NCI-H2081 (cell line): ENCODE results near the gene GASK1A.

Experiments used
- DNase-seq, 2 experiments: peaks; one replicate each; lab custom pipeline; 2025; lab: John Stamatoyannopoulos, UW

Gene GASK1A

DNA sequence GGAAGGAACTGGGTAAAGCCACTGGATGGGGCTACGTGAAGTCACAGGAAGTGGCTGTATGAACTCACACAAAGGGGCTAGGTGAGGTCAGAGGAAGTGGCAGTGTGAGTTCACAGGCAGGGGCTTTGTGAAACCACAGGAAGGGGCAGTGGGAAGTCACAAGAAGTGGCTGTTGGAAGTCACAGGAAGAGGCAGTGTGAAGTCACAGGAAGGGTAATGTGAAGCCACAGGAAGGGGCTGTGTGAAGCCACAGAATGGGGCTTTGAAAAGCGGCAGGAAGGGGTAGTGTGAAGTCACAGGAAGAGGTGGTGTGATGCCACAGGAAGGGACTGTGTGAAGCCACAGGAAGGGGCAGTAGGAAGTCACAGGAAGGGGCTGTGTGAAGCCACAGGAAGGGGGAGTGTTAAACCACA, 34.6 kb downstream of the GASK1A start:
- no peak for DNase-seq

DNA sequence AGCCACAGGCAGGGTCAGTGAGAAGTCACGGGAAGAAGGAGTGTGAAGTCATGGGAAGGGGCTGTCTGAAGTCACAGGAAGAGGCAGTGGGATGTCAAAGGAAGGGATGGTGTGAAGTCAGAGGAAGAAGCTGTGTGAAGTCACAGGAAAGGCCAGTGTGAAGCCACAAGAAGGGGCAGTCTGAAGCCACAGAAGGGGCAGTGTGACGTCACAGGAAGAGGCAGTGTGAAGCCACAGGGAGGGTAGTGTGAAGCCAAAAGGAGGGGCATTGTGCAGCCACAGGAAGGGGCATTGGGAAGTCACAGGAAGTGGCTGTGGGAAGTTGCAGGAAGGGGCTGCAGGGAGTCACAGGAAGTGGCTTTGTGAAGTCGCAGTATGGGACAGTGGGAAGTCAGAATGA, 35.1 kb downstream of the GASK1A start:
- DNase-seq, result no peak

DNA sequence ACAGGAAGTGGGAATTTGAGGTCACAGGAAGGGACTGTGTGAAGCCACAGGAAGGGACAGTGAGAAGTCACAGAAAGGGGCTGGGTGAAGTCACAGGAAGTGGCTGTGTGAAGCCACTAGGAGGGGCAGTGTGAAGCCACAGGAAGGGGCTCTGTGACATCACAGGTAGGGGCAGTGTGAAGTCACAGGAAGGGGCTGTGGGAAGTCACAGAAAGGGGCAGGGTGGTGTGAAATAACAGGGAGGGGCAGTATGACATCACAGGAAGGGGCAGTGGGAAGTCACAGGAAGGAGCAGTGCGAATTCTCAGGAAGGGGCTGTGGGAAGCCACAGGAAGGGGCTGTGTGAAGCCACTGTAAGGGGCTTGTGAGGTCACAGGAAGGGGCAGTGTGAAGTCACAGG, 35.8 kb downstream of the GASK1A start:
- no peak for DNase-seq

DNA sequence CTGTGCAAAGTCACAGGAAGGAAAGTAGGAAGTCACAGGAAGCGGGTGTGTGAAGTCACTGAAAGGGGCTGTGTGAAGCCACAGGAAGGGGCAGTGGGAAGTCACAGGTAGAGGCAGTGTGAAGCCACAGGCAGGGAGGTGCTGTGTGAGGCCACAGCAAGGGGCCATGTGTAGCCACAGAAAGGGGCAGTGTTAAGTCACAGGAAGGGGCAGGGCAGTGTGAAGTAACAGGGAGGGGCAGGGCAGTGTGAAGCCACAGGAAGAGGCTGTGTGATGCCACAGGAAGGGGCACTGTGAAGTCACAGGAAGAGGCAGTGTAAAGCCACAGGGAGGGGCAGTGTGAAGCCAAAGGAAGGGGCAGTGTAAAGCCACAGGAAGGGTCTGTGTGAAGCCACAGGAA, 36.5 kb downstream of the GASK1A start:
- DNase-seq, result no peak

DNA sequence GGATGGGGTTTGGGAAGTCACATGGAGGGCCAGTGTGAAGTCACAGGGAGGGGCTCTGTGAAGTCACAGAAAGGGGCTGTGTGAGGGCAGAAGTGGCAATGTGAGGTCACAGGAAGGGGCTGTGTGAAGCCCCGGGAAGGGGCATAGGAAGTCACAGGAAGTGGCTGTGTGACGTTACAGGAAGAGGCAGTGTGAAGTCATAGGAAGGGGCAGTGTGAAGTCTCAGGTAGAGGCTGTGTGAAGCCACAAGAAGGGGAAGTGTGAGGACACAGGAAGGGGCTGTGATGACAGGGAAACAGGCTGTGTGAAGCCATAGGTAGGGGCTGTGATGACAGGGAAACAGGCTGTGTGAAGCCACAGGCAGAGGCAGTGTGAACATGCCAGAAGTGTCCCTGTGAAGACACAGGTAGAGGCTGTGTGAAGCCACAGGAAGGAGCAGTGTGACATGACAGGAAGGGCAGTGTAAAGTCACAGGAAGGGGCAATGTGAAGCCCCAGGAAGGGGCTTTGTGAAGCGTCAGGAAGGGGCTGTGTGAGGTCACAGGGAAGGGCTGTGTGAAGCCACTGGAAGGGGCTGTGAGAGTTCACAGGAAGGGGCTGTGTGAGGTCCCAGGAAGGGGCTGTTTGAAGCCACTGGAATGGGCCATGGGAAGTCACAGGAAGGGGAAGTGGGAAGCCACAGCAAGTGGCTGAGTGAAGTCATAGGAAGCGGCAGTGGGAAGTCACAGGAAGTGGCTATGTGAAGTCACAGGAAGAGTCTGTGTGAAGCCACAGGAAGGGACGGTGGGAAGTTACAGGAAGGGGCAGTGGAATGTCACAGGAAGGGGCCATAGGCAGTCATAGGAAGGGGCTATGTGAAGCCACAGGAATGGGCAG, 37.1 kb downstream of the GASK1A start:
- DNase-seq, result no peak

DNA sequence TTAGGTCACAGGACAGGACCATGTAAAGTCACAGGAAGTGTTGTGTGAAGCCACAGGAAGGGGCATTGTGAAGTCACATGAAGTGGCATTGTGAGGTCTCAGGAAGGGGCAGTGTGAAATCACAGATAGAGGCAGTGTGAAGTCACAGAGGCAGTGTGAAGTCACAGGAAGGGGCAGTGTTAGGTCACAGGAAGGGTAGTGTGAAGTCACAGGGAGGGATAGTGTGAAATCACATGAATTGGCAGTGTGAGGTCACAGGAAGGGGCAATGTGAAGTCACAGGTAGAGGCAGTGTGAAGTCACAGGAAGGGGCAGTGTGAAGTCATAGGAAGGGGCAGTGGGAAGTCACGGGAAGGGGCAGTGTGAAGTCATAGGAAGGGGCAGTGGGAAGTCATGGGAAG, 37.9 kb downstream of the GASK1A start:
- DNase-seq, result no peak

DNA sequence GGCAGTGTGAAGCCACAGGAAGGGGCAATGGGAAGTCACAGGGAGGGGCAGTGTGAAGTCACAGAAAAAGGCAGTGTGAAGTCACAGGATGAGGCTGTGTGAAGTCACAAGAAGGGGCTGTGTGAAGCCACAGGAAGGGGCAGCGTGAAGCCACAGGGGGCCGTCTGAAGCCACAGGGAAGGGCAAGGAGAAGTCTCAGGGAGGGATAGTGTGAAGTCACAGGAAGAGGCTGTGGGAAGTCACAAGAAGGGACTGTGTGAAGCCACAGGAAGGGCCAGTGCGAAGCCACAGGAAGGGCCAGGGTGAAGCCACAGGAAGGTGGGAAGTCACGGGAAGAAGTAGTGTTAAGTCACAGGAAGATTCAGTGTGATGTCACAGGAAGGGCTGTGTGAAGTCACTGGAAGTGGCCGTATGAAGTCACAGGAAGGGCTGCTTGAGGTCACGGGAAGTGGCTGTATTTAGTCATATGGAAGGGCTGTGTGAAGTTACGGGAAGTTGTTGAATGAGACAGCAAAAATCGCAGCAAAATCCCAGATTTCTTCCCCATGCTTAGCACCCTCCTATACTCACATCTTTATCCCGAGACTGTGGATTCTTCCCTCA, 38.6 kb downstream of the GASK1A start:
- no peak for DNase-seq

DNA sequence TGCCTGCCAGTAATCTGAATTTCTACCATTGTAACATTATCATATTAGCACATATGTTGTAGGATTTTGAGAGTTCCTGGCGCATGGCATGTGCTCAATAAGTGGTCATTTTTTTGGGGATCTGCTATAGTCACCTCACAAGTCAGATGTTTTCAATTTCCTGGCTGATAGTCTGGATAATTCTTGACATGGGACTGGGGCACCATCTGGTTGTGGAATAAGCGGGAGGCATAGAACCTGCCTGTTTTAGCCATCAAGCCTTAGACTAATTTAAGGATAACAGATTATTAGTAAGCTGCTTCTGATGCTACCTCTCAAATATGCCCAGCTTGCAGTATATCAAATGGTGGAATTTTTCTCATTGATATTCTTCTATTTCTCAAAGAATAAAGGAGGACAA, 39.1 kb downstream of the GASK1A start:
- DNase-seq, result no peak

DNA sequence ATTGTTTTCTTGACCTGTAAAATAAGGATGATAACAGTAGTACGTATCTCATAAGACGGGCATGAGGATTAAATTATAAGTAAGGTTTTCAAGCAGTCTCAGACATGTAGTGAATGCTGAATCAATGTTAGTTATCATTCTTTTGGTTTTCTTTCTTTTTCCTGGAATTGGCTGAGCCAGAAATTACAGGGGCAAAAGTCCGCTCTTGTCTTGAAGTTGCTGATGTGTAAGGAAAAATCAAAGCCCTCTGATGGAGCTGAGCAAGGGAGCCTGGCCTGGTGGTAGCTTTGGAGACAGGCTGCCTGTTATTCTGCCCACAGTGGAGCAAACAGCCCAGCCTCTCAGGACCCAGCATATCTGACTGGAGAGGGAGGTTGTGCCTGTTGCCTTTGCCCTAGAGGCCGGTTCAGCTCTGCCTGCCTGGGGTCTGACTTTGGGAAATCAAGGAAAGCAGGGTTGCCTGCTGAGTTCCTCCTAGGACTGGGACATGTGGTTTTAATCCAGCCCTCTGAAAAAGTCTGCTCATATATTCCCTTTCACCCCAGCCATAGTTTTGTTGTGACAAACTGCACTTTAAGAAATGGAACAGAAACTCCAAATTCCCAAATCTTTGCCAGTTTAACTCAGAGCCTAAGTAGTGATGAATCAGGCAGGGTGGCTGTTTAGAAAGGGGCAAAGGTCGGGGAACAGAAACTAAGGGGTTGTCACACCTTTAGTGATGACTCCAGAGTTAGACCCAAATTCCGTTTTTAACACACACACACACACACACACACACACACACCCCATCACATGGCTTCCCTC, 40.1 kb downstream of the GASK1A start:
- no peak for DNase-seq

DNA sequence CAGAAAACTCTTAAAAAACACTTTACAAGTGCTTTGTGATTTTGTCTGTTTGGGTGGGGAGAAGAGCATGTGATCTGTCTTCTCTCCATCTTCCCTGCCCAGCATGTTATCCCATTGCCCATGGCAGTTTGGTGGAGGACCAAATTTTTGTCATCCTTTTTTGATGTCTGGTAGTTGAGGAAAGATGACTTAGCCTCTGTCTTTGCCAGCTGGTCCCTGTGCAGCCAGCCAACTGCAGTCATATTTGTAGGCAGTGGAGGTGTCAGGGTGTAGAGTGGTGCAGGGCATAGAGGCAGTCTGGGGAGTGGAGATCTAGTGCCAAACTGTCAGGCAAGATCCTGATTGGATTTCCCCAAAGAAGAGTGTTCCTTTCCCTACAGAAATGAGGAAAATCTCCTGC, 40.7 kb downstream of the GASK1A start:
- DNase-seq, result no peak

DNA sequence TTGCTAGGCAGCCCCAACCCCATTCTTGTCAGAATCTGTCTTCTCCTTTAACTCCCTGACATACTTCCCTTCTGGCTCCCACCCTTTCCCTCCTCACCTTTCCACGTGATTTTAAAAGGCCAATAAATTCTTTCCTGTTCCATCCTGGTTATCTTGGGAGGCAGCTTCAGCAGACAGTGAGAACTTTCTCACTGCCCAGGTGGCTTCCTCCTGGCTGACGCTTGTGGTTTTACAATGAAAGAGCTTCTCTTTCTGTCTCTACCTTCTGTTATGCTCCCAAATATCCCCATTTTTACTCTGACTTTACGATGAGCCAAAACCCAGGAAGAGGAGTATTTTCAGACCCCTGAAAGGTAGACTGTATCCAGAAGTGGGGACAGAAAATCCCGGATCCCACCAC, 42.1 kb downstream of the GASK1A start:
- DNase-seq, result no peak

DNA sequence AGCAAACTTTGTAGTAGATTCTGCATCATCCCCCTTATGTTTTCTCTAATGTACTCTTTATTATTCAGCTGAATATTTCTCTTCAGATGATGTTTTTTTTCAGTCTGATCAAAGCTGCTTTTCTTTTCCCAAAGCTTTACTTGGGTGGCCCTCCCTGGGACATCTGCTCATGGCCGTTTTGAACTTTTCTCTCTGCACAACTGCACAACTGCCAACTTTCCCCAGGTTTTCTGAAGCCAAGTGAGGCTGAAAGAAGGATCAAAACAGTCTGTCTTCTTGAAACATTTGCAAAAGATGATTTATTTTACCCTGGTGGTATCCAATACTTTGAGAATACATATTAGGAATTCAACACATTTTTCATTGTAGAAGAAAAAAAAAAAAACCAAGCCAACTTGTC, 43.0 kb downstream of the GASK1A start:
- no peak for DNase-seq

DNA sequence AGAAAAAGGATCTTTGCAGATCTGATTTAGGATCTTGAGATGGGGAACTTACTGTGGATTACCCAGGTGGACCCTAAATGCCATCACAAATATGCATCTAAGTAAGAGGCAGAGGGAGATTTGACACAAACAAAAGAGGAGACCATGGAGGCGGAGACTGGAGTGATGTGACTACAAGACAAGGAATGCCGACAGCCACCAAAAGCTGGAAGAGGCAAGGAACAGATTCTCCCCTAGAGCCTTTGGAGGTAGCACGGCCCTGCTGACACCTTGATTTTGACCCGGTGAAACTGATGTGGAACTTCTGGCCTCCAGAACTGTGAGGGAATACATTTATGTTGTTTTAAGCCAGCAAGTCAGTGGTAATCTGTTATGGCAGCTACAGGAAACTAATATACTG, 44.0 kb downstream of the GASK1A start:
- DNase-seq, result no peak

DNA sequence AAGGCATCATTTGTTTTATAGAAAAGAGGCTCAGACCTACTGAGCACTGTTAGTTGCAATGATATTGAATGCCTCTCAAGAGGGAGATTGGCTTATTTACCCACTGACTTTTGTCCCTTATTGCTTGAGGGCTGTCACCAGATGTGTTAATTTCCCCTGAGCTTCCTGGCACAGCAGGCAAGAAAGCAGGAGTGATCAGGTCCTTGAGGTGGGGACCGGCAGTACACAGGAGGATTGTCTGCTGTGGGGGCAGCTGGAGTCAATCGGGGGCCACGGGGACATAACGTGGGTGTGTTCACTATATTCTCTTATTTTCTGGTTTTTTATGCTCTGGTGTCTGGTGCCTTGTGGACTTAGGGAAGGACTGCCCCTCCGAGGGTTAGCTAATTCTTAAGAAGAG, 44.6 kb downstream of the GASK1A start:
- no peak for DNase-seq

DNA sequence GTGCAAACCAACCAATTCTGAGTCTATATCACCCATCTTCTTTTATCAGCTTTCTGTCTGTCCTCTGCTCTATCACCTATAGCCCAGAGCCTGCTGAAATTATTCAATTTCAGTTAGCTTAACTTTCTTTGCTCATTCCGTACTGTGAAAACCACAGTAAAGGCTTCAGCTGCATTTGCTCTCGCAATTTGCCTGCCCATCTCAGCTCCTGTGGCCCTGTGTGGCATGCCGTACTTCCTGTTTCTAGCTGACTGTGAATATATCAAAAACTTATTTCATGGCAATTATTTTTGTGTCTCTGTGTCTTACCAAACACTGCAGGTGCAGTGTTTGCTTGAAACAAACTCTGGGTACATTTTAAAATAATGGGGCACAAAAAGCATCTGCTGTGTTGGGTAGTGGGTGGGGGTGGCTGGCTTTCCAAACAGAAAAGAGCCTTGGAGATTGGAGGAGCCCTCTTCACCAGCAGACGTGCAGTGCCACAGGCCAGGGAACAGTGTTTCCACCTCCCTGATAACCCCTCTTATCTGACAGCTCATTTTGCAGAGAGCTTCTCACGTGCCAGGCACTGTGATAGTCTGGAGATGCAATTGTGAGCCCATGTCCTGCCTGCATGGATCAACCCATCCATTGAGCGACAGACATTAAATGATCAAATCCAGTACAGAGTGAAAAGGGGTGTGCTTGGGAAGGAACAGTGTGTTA, 45.2 kb downstream of the GASK1A start:
- no peak for DNase-seq

DNA sequence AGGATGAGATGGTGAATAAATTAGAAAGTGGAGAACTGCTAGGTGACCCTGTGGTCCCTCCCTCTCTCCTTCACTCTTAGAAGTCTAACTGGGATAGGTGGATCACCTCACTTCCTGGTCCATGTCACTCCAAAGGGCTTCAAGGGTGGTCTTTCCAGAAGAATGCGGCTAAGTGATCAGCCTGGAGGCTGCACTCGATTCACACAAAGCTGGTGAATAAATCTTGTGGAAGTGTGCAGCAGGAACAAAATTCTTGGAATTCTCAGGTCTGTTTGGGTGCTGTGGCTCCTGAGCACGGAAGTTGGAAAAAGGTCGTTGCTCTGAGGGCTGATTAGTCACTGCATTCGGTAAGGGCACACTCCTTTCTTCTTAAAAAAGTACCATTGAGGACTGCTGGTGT, 46.3 kb downstream of the GASK1A start:
- DNase-seq, result no peak

DNA sequence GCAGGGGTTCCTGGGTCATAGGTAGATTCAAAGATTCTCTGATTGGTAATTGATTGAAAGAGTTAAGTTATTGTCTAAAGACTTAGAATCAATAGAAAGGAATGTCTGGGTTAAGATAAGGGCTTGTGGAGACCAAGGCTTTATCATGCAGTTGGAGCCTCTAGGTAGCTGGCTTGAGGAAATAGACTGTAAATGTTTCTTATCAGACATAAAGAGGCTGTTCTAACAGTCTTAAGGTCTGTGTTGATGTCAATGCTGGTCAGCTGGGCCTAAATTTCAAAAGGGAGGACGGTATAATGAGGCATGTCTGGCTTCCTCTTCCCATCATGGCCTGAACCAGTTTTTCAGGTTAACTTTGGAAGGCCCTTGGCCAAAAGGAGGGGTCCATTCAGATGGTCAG, 48.9 kb downstream of the GASK1A start:
- DNase-seq, result no peak

DNA sequence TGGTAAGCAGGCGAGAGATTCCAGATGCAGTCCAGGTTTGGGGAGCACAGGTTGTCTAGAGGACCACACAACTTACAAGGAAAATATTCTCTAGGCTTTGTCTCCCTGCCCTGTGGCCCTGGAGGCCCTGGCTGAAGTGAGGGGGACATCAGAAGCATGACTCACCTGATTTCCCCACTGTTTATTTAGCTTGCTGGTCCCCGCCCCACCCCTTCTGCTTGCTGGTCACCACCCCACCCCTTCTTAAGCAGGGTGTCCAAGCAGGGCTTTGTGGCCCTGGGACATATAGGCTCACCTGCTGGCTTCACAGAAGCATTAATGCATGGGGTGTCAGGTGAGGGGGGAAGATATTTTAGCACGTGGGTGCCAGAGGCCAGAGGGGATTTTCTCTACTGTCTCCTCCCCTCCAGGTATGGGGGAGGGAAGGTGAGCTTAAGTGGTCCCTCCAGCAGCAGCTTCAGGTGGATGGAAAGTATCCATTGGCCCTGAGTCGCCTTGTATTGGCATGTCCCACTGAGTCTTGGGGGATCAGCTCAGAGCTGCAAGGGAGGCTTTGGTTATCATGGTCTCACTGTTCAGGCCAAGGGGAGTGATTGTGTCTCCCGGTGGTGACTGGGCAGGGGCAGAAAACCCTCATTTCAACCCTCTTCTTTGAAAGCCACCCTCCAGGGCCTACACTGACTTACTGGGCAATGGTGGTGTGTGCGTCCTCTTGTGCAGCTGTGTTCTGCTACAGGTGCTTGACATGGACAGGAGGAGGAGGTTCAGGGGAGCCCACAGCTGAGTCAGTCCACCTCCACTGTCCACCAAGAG, 49.8 kb downstream of the GASK1A start:
- DNase-seq, result no peak

DNA sequence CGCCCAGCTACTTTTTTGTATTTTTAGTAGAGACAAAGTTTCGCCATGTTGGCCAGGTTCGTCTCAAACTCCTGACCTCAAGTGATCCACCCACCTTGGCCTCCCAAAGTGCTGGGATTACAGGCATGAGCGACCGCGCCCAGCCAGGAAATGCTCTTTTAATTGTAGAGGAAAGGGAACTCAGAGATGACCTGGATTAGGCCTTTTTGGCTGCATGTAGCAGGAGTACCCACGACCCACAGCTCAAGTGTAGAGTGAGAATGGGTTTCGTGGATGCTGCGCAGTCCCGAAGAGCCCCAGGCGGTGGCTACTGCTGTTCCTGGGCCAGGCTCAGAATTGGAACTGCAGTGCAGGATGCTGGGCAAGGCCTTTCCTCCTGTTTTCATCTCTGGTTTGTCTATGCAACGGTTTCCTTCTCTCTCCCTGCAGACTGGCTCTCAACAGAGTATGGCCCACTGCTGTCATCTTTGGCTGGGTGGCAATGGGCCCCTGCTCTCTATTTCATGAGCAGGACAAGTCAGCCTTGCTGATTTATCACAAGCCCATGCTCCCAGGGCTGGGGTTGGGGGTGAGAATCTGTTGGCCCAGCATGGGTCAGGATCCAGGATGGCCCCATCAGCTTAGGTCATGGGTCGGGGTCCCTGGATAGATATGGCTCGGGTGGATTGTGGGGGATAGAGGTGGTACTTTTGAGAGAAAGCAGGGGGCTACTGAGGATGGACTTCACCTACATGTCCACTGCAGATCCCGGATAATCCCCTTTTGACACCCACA, 51.2 kb downstream of the GASK1A start:
- no peak for DNase-seq

DNA sequence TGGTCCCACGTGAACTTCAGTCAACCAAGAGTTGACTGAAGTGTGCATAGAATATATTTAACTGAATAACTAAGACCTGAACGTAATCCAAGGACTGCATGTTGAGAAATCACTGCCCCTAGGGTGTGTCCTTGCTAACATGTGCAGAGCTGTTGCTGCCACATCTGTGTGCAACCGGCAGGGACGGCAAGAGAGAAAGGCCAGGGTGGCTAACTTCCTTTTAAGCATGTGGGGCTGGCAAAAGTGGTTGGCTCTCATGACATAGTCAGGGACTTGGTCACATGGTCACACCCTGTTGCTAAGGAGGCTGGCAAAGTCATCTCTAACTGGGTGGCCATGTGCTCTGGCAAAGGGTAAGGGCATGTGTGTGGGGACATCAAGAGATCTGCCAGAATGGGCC, 52.4 kb downstream of the GASK1A start:
- no peak for DNase-seq
